ENCODE data around the gene IQSEC3.
A peak's percentile ranks its signal among the peaks of the same experiment; 100 is the strongest.

IQSEC3 gene

DNA sequence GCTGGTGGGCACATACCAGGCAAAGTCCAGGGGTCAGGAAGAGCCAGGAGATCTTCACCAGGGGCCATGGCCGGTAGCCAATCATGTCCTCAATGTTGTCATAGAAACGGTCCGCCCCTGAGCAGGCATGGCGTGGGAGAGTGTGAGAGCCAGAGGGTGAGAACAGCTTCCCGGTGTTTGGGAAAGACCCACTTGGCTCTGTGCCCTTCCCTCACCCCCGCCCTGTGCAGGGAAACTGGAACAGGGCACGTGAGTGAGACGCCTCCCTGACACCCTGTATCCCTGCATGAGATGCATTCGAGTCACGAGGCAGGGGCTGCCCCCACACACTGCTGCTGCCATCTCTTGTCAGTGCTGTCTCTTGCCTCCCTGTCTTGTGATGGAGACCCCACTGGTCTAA, 126.7 kb downstream of the IQSEC3 start:
- Mint-ChIP-seq H3K9me3 (no peaks in the 10 kb centered on the region), H3K27me3 (ENCODE audit: low read depth) (peaks cover 26% of the 10 kb centered on the region), H3K4me1 (no peaks in the 10 kb centered on the region), H3K27ac (no peak overlapping the region), H3K36me3 (ENCODE audit: low read depth) (peaks cover 7% of the 10 kb centered on the region), H3K4me3 (no peak overlapping the region)
- no peak for TF ChIP-seq CTCF (IDR thresholded peaks at IDR 0.05; ENCODE audit: unreplicated experiment in 3 of 3)

- no peak for TF ChIP-seq CTCF (IDR thresholded peaks at IDR 0.05; ENCODE audit: unreplicated experiment in 3 of 3)
- Mint-ChIP-seq H3K36me3 (ENCODE audit: low read depth) (peaks cover 7% of the 10 kb centered on the region), H3K4me1 (peaks cover 1% of the 10 kb centered on the region), H3K4me3 (no peak overlapping the region), H3K27ac (no peak overlapping the region), H3K27me3 (ENCODE audit: low read depth) (peaks cover 28% of the 10 kb centered on the region), H3K9me3 (no peaks in the 10 kb centered on the region)
Observed at GRCh38 chr12:194276-194675, 127.7 kb downstream of the IQSEC3 start.

DNA sequence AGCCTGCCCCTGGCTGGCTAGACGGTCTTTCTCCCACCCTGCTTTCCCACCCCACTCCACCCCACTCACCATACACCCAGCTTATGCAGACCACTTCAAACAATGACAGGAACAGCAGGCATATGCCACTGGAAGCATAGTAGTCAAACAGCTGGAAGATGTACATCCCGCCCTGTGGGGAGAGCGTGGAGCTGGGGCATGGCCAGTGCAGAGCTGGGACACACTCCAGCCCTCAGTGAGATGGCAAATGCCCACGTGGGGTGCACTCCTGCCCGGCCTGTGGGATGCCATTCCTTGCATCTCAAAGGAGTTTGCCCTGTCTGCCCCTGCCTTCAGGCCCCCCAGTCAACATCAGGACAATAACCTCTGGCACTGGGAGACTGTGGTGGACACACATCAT, 128.6 kb downstream of the IQSEC3 start:
- no peak overlapping the region for H3K4me3 Mint-ChIP-seq
- peaks cover 31% of the 10 kb centered on the region for H3K27me3 Mint-ChIP-seq (ENCODE audit: low read depth)
- no peak for TF ChIP-seq CTCF (IDR thresholded peaks at IDR 0.05; ENCODE audit: unreplicated experiment in 3 of 3)
- H3K27ac Mint-ChIP-seq = no peak overlapping the region
- H3K4me1 Mint-ChIP-seq = peaks cover 6% of the 10 kb centered on the region
- H3K36me3 Mint-ChIP-seq (ENCODE audit: low read depth) = peaks cover 7% of the 10 kb centered on the region
- H3K9me3 Mint-ChIP-seq = no peaks in the 10 kb centered on the region

GRCh38 chr12:195951-196350, 129.4 kb downstream of the IQSEC3 start:
- no peak for TF ChIP-seq CTCF (IDR thresholded peaks at IDR 0.05; ENCODE audit: unreplicated experiment in 3 of 3)
- Mint-ChIP-seq H3K27me3 (ENCODE audit: low read depth) (peaks cover 39% of the 10 kb centered on the region), H3K4me3 (no peak overlapping the region), H3K27ac (no peak overlapping the region), H3K4me1 (peaks cover 6% of the 10 kb centered on the region), H3K36me3 (ENCODE audit: low read depth) (peaks cover 7% of the 10 kb centered on the region), H3K9me3 (no peaks in the 10 kb centered on the region)

GRCh38 chr12:196436-196835, 129.9 kb downstream of the IQSEC3 start:
- no peak overlapping the region for H3K27ac Mint-ChIP-seq
- peaks cover 6% of the 10 kb centered on the region for H3K4me1 Mint-ChIP-seq
- no peak overlapping the region for H3K4me3 Mint-ChIP-seq
- peaks cover 7% of the 10 kb centered on the region for H3K36me3 Mint-ChIP-seq (ENCODE audit: low read depth)
- peaks cover 44% of the 10 kb centered on the region for H3K27me3 Mint-ChIP-seq (ENCODE audit: low read depth)
- TF ChIP-seq CTCF (IDR thresholded peaks at IDR 0.05; ENCODE audit: unreplicated experiment in 3 of 3) = no peak
- no peaks in the 10 kb centered on the region for H3K9me3 Mint-ChIP-seq

- H3K4me3 Mint-ChIP-seq = no peak overlapping the region
- H3K36me3 Mint-ChIP-seq (ENCODE audit: low read depth) = peaks cover 7% of the 10 kb centered on the region
- no peak for TF ChIP-seq CTCF (IDR thresholded peaks at IDR 0.05; ENCODE audit: unreplicated experiment in 3 of 3)
- H3K27ac Mint-ChIP-seq = peak overlapping the region in 1 of 3 experiments; percentile 34
- peaks cover 11% of the 10 kb centered on the region for H3K4me1 Mint-ChIP-seq
- H3K27me3 Mint-ChIP-seq (ENCODE audit: low read depth) = peaks cover 50% of the 10 kb centered on the region
- no peaks in the 10 kb centered on the region for H3K9me3 Mint-ChIP-seq
Observed at GRCh38 chr12:197347-197746, 130.8 kb downstream of the IQSEC3 start.
